MV-4-11 (cell line): ENCODE measurements around the gene HDGFL2.

Source experiments
- DNase-seq: peaks from one replicate; lab custom pipeline; 2025; lab: John Stamatoyannopoulos, UW

HDGFL2 gene

DNA sequence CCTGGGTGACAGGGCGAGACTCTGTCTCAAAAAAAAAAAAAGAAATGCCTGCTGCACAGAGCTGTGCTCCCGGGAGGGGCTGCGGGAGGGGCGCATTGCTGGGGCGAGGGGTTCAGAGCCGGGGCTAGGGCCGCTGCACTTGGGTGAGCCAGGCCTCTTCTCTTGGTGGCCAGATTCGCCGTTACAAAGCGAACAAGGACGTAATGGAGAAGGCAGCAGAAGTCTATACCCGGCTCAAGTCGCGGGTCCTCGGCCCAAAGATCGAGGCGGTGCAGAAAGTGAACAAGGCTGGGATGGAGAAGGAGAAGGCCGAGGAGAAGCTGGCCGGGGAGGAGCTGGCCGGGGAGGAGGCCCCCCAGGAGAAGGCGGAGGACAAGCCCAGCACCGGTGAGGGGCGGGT lies 27.2 kb downstream of the HDGFL2 start:
- no peak for DNase-seq

DNA sequence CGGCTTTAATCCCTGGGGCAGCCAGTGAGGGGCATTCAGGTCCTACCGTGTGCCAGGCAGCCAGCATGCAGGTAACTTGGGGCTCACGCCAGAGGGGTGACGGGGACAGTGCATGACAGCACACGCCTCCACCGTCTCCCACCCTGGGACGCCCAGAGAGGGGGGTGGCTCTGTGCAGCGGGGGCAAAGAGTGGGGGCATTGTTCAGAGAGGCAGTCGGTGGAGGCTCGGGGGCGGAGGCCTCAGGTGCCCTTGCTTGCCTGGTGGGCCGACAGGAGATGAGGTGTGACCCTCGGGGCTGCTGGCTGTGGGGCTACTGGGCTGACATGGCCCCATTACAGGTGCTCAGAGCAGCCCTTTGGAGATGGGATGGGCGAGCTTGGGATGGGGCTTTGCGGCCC lies 27.8 kb downstream of the HDGFL2 start:
- DNase-seq: no peak

DNA sequence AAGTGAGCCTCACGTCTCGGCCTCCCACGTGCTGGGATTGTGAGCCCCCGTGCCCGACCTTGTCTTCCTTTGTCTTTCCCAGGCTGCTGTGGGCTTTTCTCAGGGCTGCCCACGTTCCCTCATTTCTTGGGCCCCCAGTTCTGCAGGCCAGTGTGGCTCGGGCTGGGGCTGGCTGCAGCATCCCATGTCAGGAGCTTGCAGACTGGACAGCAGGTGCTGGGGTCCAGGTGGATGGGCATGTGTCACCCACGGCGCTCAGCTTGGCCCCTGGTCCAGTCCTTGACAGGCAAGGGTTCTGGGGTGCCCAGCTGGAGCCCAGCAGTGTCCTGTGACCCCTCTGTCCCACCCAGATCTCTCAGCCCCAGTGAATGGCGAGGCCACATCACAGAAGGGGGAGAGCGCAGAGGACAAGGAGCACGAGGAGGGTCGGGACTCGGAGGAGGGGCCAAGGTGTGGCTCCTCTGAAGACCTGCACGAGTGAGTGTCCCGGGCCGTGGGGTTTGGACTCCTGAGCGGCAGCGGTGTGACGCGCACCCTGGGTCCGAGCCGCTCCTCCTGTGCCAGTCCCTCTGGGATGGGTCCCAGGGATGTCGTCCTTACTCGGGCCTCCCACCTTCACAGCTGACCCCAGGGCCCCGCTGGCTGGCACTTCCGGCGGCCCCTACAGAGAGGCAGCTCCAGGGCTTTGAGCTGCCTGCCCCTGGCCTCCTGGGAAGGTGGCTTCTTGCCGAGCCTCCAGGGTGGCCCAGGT lies 28.9 kb downstream of the HDGFL2 start:
- no peak for DNase-seq

- no peak for DNase-seq
Observed at GRCh38 chr19:4501691-4502090, 29.6 kb downstream of the HDGFL2 start.

- DNase-seq: no peak
Observed at GRCh38 chr19:4502282-4503131, 30.4 kb downstream of the HDGFL2 start.

- DNase-seq: no peak
Observed at GRCh38 chr19:4503132-4503824, 31.2 kb downstream of the HDGFL2 start.

DNA sequence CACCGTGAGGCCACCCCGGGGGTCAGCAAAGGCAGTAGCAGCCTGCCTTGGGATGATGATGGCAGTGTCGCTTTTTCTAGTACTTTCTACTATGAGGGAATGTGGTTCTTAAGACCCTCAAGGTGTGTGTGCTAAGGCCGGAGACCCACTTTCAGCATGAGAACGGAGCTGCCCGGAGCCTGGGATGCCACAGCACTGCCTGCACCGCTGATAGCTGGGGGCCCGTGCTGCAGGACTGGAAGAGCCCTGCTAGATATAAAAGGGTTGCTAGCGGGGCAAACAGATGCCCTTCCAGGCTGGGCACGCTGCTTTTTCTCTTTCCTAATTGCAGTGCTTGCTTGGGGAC lies 31.7 kb downstream of the HDGFL2 start:
- no peak for DNase-seq

- DNase-seq: peak; percentile 26
Observed at GRCh38 chr19:4504297-4504701, 32.2 kb downstream of the HDGFL2 start.

DNA sequence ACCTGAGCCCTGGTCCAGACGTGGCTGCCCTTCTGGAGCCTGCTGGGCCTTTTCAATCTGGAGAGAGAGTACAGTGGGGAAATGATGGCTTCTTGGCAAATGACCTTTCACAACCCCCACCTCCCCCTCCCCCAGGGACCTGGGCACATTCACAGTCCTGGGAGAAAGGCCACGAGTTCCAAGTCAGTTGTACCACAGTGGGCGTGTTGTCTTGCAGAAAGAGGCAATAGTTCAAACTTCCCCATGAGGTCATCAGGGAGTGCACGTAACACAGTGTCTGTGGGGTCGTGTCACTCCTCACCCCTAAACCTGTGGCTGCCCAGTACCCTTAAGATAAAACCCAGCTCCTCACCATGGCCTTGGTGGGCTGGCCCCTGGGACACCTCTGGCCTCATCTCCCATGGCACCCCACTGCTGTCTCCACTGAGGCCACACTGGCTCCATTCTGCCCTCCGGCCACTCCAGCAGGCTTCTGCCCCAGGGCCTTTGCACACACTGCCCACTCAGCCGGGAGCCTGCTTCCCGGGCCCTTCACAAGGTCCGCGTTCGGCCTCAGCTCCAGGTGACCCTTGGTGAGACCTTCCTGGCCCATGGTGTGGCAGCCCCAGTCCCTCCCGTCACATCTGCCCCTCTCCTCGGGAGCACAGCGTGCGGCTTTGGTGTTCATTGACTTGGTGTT lies 32.9 kb downstream of the HDGFL2 start:
- DNase-seq: peak; percentile 82

- DNase-seq: no peak
Observed at GRCh38 chr19:4505570-4506448, 33.7 kb downstream of the HDGFL2 start.

GRCh38 chr19:4506449-4507149 lies 34.5 kb downstream of the HDGFL2 start:
- peak; percentile 87 for DNase-seq

DNA sequence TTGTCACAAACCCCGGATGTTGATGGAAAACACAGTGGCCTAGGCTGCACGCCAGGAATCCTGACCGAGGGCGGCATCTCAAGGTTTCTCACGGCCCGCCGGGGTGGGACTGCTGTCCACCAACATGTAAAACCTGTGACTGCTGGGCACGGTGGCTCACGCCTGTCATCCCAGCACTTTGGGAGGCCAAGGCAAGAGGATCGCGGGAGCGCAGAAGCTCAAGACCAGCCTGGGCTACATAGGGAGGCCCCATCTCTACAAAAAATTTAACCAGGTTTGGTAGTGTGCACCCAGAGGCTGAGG lies 35.0 kb downstream of the HDGFL2 start:
- no peak for DNase-seq

DNA sequence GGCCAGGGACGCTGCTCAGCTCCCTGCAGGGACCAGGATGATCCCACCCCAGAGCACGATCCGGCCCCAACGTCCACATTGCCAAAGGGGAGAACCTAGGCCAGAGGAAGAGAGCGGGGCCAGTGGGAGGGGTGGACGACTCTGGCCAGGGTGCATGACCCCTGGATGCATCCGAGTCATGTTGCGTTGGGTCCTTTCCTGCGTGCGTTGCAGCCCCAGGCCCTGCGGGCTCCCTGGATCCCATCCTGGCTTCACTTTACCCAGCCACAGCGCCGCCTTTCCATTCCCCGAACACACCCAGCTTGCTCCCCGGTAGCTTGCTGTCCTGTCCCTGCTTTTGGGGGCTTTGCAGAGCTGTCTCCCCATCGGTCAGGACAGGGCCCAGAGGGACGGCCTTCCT lies 35.7 kb downstream of the HDGFL2 start:
- no peak for DNase-seq

DNA sequence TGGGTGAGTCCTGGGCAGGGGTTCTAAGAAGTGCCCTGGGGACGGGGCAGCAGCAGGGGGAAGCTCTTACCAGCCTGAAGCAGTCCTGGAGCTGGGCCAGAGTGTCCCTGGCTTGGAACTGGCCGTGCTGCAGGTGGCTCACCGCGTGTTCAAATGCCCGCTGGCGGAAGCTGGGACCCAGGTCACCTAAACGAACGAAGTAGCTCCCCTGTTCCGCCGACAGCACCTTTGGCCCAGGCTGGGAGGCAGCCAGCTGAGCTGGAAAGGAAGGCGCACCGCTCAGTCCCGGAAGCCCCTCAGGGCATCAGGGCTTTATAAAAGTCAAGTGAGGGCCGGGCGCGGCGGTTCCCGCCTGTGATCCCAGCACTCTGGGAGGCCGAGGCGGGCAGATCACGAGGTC lies 36.6 kb downstream of the HDGFL2 start:
- no peak for DNase-seq

DNA sequence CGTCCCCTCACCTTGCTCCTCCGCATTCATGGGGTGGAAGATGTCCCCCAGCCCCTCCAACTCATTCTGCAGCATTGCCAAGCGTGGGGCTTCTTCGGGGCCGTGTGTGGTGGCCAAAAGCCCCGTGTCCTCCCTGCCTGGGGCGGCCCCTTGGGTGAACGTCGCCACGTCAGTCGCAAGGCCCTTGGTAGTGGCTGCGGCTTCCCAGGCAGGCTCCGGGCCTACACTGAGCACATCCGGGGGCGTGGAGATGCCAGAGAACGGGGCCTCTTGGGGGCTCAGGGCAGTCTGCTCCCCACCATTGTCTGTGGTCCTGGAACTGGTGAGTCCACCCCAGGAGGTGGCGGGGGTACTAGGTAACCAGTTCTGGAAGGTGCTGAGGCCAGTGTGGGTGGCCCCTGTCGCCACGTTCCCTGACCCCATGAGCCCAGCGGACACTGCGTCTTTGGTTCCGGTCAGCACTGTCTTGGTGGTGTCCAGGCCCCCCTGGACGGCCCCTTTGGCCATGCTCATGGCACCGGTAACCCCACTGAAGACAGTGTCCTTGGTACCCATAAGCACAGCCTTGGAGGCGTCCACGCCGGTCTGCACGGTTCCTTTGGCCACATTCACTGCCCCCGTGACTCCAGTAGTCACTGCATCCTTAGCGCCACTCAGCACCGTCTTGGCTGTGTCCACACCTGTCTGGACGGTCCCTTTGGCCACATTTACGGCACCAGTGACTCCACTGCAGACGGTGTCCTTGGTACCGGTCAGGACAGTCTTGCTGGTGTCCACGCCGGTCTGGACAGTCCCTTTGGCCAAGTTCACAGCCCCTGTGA lies 38.5 kb downstream of the HDGFL2 start:
- no peak for DNase-seq

- no peak for DNase-seq
Observed at GRCh38 chr19:4511300-4512054, 39.4 kb downstream of the HDGFL2 start.

DNA sequence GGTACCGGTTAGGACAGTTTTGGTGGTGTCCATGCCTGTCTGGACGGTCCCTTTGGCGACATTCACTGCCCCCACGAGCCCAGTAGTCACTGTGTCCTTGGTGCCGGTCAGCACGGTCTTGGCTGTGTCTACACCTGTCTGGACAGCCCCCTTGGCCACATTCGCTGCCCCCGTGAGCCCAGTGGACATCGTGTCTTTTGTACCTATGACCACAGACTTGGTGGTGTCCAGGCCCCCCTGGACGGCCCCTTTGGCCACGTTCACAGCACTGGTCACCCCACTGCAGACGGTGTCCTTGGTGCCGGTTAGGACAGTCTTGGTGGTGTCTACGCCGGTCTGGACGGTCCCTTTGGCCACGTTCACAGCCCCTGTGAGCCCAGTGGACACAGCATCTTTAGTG lies 40.0 kb downstream of the HDGFL2 start:
- no peak for DNase-seq

DNA sequence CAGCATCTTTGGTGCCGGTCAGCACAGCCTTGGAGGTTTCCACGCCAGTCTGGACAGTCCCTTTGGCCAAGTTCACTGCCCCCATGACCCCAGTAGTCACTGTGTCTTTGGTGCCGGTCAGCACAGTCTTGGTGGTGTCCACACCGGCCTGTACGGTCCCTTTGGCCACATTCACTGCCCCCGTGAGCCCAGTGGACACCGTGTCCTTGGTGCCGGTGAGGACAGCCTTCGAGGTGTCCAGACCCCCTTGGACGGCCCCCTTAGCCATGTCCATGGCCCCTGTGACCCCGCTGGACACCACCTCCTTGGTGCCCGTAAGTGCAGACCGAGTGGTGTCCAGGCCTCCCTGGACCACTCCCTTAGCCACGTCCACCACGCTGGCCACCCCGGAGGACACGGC lies 41.2 kb downstream of the HDGFL2 start:
- no peak for DNase-seq

DNA sequence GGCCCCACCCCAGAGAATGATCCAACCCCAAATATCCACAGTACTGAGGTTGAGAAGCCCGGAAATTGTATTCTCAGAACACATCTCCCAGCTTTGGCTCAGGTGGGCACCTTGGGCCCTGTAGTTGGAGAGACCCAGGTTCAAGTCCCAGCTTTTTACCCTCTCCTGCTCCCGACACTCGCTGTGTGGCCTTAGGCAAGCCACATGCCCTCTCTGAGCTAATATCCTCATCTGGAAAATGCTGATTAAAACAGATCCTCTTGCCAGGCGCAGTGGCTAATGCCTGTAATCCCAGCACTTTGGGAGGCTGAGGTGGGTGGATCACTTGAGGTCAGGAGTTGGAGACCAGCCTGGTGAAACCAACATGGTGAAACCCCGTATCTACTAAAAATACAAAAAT lies 43.6 kb downstream of the HDGFL2 start:
- DNase-seq: no peak
